Activated gamma-delta T cell treated with Interleukin-2 at 50 U/mL for 16 hours (primary cell): ENCODE data around the gene BMERB1.
A peak's percentile ranks its signal among the peaks of the same experiment; 100 is the strongest.
"Not testable (repeated sequence)": the region's sequence is repeated elsewhere in the genome, so short reads cannot be mapped to it uniquely, and the experiment has no call there.

Experiments
- DNase-seq: peaks from one replicate; pipeline ENCODE4 v3.0.0-alpha.2; 2020

BMERB1 gene

DNA sequence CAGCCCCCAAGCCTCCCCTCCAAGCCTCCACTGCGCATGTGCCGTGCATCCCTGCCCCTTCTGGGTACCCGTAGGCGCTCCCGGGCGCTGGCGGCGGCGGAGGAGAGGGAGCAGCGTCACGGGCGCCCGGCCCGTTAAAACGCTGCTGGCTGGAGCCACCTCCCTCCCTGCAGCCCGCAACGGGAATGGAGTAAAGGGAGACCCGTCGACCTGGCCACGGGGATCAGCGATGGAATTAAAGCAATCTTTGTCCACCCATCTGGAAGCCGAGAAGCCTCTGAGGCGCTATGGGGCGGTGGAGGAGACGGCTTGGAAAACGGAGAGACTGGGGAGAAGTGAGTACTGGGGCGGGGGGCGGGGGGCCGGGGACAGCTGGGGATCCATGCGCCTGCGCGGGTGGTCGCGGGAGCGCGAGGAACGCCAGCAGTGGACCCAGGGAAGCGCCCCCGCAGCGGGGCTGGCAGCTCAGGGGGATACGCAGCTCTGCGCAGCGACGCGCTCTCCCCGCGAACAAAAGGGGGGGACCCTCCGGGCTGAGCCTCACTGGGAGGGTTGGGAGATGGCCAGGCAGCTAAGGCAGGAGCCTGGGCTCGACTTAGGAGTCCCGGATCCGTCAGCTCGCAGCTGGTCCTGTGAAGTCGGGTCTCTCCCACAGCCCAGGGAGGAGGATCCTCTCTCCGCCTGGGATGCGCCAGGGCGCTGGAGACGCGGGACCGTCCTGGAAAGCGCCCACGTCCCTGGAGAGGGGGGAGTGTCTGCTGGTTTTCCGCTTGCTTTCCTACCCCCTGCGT, at the start of gene BMERB1:
TSS of gene BMERB1 (plus strand) at position 164 of the 791 bp plus-strand sequence. CDS start at position 230, 66 bp downstream.
- peak; percentile 41 for DNase-seq

GRCh38 chr16:15388060-15388459, 46.3 kb upstream of the BMERB1 start:
- not testable (repeated sequence) for DNase-seq

DNA sequence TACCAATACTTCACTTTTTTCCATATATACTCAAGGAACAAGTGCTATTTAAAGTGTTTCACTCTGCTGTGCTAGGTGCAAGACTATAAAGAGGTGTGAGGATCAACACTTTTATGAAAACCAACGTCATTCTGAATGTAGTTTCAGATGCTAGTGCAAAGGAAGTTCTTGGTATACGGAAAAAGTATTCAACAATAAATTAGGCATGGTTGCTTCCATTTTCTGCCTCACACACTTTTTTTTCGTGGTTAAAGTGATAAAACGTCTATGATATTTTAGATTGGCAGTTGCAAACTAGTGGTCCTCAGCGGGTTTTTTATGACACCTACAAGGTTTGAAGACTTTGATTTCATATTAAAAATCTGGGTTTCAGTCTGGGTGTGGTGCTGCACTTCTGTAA, 44.5 kb upstream of the BMERB1 start:
- DNase-seq: not testable (repeated sequence)

- not testable (repeated sequence) for DNase-seq
Observed at GRCh38 chr16:15393025-15393424, 41.4 kb upstream of the BMERB1 start.

DNA sequence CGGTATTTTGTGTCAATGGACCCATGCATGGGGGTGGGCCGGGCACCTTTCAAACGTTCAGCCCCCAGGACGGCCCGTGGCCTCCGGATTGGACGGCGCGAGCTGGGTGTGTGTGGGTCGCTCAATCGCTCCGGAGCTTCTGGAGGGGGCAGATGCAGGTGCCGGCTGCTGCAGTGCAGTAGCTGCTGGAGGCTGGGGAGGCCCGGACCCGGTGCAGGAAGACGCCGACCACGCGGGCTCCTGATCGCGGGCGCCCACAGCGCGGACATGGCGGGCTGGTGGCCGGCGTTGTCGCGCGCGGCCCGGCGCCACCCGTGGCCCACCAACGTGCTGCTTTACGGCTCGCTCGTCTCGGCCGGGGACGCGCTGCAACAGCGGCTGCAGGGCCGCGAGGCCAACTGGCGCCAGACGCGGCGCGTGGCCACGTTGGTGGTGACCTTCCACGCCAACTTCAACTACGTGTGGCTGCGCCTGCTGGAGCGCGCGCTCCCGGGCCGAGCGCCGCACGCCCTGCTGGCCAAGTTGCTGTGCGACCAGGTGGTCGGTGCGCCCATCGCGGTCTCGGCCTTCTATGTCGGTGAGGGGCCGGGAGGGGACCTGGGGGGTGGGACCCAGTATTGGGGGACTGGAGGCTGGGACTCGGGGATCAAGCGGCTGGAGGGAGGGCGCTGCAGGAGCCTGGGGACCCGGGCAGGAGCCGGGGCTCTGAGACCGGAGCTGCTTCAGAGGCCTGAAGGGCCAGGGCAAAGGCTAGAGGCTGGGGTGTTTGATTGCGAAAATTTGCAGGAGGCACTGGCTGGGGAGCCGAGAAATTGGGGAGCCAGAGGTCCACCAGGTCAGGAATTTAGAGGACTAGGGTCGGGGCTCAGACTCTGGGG, 38.5 kb upstream of the BMERB1 start, which contains the start of gene MPV17L:
TSS of gene MPV17L (plus strand) at position 124 of the 878 bp plus-strand sequence. CDS start at position 268, 144 bp downstream.
- DNase-seq: not testable (repeated sequence)

DNA sequence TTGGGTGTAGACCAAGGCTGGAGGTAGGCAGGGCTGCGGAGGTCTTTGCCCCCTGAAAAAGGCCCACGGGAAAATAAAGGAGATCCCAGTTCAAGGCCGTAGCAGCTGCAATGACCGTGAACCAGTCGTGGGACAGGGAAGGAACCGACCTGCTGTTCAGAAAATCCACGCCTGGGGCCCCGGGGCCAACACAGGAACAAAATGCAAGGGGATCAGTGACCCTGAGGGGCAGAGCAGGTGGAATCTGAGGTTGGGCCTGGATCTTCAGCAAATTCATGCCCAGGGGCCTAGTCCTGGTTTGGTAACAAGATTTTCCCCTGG, 37.9 kb upstream of the BMERB1 start:
- not testable (repeated sequence) for DNase-seq

GRCh38 chr16:15396948-15397594, 37.3 kb upstream of the BMERB1 start:
- no peak for DNase-seq

GRCh38 chr16:15398618-15399316, 35.6 kb upstream of the BMERB1 start:
- no peak for DNase-seq

- DNase-seq: no peak
Observed at GRCh38 chr16:15399317-15399716, 35.1 kb upstream of the BMERB1 start.

- DNase-seq: not testable (repeated sequence)
Observed at GRCh38 chr16:15400314-15400713, 34.1 kb upstream of the BMERB1 start.

DNA sequence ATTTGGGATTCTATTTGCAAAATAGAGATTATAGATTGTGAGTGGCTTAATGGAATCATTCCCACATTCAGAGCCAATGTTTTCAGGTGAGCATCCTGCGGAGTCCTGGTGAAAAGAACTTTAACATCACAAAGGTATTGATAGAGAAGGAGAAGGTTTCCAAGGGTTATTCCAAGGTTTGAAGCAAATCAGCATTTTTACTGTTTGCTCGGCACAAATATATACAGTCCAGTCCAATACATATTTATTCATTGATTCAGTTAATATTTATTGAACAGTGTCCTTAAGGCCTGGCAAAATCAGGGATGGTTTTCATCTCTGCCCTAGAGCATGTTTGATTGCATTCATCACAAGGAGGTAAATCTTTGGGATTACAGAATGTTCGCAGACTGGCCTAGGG, 32.4 kb upstream of the BMERB1 start:
- DNase-seq: no peak

DNA sequence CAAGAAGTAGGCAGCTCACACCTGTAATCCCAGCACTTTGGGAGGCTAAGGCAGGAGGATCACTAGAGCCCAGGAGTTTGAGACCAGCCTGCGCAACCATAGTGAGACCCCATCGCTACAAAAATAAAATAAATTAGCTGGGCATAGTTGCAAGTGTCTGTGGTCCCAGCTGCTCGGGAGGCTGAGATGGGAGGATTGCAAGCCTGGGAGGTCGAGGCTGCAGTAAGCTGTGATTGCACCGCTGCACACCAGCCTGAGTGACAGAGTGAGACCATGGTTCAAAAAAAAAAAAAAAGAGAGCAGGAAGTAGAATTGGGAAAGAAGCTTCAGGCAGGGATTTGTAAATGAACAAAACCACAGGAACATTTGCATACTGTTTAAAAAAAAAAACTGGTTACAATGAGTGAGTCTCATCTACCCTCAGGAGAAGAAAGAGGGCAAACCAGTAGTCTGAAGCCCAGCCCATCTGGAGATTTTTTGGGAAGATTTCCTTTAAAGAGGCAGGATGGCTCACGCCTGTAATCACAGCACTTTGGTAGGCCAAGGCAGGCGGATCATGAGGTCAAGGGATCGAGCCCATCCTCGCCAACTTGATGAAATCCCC, 30.9 kb upstream of the BMERB1 start:
- DNase-seq: no peak

DNA sequence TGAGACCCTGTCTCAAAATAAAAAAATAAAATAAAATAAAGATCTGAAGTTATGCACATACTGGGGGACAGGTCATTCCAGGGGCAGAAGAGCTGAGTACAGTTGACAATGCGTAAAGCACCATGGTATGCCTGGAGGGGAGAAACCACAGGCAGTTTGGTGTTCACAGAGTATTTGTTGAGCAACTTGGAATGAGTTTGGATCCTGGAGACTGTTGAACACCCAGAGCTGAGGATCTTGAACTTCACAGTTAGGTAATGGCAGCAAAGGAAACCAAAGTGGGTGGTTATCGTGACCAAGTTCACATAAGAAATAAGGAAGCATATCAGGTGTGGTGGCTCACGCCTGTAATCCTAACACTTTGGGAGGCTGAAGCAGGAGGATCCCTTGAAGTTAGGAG, 30.3 kb upstream of the BMERB1 start:
- DNase-seq: not testable (repeated sequence)

DNA sequence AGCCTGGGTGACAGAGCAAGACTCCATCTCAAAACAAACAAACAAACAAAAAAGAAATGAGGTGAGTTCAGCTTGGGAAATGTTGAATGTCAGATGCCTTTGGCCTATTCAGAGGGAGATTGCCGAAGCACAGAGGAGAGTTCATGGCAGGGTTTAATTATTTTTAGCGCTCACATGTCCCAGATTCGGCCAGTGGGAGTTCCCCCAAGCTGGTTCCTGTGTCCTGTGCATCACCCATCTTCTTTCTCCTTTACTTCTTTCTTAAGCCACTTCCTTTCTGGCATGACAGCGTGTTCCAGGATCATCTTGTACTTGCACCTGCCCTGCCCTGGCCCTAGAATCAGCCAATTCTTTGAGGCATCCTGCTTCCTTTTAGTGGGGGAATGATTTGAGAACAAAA, 29.6 kb upstream of the BMERB1 start:
- no peak for DNase-seq

GRCh38 chr16:15407756-15408155, 26.6 kb upstream of the BMERB1 start:
- DNase-seq: not testable (repeated sequence)

DNA sequence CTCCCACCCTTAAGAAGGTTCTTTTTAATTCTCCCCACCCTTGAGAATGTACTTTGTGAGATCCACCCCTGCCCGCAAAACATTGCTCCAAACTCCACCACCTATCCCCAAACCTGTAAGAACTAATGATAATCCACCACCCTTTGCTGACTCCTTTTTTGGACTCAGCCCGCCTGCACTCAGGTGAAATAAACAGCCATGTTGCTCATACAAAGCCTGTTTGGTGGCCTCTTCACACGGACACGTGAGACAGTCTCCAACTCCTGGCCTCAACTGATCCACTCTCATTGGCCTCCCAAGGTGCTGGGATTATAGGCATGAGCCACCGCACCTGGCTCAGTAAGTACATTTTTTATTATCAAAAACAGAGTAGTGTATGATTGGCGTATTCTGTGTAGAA, 24.9 kb upstream of the BMERB1 start:
- DNase-seq: not testable (repeated sequence)

DNA sequence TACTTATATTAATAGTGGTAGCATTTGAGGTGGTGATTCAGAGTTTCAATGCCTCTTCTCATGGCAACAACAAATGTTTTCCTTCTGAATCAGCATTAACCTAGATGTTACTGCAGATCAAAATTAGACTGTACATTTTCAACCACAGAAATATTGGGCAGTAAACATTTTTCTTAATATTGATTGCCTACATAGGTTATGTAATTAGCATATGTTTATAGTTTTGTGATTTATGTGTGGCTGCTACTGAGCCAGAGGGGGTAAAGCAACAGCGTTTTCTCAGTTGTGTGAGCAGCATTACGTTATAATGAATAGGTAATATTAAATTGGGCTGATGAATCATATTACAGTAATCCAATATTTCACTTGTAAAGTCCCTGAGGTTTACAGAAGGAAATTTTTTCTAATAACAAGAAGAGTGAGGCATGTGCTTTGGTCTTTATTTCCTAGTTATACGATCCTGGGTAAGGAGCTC, 18.8 kb upstream of the BMERB1 start:
- no peak for DNase-seq

DNA sequence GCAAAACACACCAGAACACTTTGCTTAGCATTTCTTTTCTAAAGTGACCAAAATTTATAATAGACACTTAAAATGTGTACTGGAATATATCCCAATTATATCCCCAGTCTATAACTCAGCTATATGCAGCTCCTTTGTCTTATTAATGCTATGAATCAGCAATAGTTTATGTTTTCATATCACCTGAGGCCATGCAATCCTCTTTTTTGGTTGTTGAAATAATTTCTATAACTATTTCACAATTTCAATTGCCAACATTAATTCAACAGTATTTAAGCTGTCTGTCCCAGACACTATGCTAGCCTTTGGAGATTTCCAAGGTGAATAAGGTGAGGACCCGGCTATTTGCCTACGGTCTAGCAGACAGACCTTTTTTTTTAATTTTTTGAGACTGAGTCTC, 17.2 kb upstream of the BMERB1 start:
- no peak for DNase-seq

DNA sequence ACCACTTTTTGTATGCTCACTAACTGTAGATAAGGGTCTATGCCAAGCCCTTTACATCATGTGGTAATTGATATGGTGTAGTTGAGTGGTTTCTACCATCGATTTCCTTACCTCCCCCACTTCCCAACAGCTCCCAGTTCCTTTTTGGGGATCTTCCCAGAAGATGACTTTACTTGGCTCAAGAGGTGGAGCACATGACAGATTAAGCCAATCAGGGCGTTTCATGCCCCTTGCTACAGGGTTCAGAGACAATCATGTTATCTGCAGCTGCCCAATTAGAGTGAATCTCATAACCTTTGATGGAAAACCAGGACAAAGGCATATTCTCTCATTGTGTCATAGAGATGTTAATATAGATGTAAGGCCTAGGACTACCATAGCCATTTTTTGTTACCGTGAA, 16.2 kb upstream of the BMERB1 start:
- DNase-seq: no peak

GRCh38 chr16:15421696-15422095, 12.7 kb upstream of the BMERB1 start:
- DNase-seq: not testable (repeated sequence)

- DNase-seq: no peak
Observed at GRCh38 chr16:15422222-15422621, 12.2 kb upstream of the BMERB1 start.

- no peak for DNase-seq
Observed at GRCh38 chr16:15425861-15426260, 8.5 kb upstream of the BMERB1 start.
